Measurements from ENCODE around the gene IL1RAPL1.

GRCh38 chrX:29797156-29797555 is 1209.9 kb downstream of the IL1RAPL1 start:
- TF ChIP-seq YY1 (IDR thresholded peaks at IDR 0.05; ENCODE audit: low read depth) (no peak), EZH2phosphoT487 (IDR thresholded peaks at IDR 0.05; ENCODE audit: borderline replicate concordance, low read depth) (no peak), SIN3A (IDR thresholded peaks at IDR 0.05; ENCODE audit: borderline replicate concordance, low read depth, low read length) (no peak)

Data from SK-N-SH (cell line).